Endodermal cell (in vitro differentiated cells): ENCODE results near the gene EEF1G. TPM values are rescaled to one million over a fixed set of nuclear protein-coding genes. Genes with fewer than 3 reads are reported as not detected.

Experiments used
- DNase-seq: peaks from one replicate; pipeline ENCODE4 v3.0.0-alpha.2; 2017
- H3K27ac ChIP-seq: 2 replicates; pipeline ENCODE4 v1.5.1; 2013; ENCODE audit warnings: mild to moderate bottlenecking, low read depth, low read length, moderate library complexity
- H3K27me3 ChIP-seq: 2 replicates; pipeline ENCODE4 v1.6.1; 2013; ENCODE audit warnings: mild to moderate bottlenecking, low read length, moderate library complexity; ENCODE audit not compliant: insufficient read depth, control insufficient read depth, poor library complexity, severe bottlenecking
- H3K36me3 ChIP-seq: 2 replicates; pipeline ENCODE4 v1.7.0; 2013; ENCODE audit warnings: mild to moderate bottlenecking, low read length, moderate library complexity; ENCODE audit not compliant: control insufficient read depth, insufficient read depth
- H3K4me1 ChIP-seq: one replicate; pipeline ENCODE4 v1.7.0; 2013; ENCODE audit warnings: low read length; ENCODE audit not compliant: control insufficient read depth, insufficient read depth
- H3K4me3 ChIP-seq: 2 replicates; pipeline ENCODE4 v1.5.1; 2013; ENCODE audit warnings: mild to moderate bottlenecking, low read length, moderate library complexity
- H3K9ac ChIP-seq: 2 replicates; pipeline ENCODE4 v1.6.1; 2013; ENCODE audit warnings: mild to moderate bottlenecking, low read length, moderate library complexity; ENCODE audit not compliant: poor library complexity, severe bottlenecking; ENCODE audit errors: extremely low read depth
- H3K9me3 ChIP-seq: 2 replicates; pipeline ENCODE4 v1.6.1; 2013; ENCODE audit warnings: mild to moderate bottlenecking, low read length, moderate library complexity; ENCODE audit not compliant: control insufficient read depth
- H3K27ac Mint-ChIP-seq: 2 replicates; pipeline ENCODE4 v1.8.0; 2020; ENCODE audit warnings: mixed read lengths
- H3K27me3 Mint-ChIP-seq: 2 replicates; pipeline ENCODE4 v1.8.0; 2021; ENCODE audit warnings: mild to moderate bottlenecking, mixed read lengths; ENCODE audit not compliant: insufficient read depth
- H3K36me3 Mint-ChIP-seq: 2 replicates; pipeline ENCODE4 v1.8.0; 2020; ENCODE audit warnings: low read depth, mixed read lengths
- H3K4me1 Mint-ChIP-seq: 2 replicates; pipeline ENCODE4 v1.8.0; 2020; ENCODE audit warnings: mixed read lengths
- H3K4me3 Mint-ChIP-seq: 2 replicates; pipeline ENCODE4 v1.8.0; 2020; ENCODE audit warnings: mild to moderate bottlenecking, moderate library complexity, mixed read lengths
- H3K9me3 Mint-ChIP-seq: 2 replicates; pipeline ENCODE4 v1.8.0; 2020; ENCODE audit warnings: mild to moderate bottlenecking, mixed read lengths
- CTCF ChIP-seq: fragments of 200-600 bp; sonication (generic); conservative IDR thresholded peaks from 2 replicates; pipeline ENCODE4 v1.5.0; 2021; ENCODE audit warnings: antibody characterized with exemption, mild to moderate bottlenecking
- WGBS, 2 experiments: methylation state at CpG; one replicate each; pipeline versions ENCODE4 v1.1.5 to v1.1.7; 2013; ENCODE audit warnings: missing lambda C conversion rate in 2 of 2, mixed read lengths in 1 of 2; ENCODE audit not compliant: insufficient coverage in 1 of 2, insufficient read length in 1 of 2; 5-methylcytosine and 5-hydroxymethylcytosine counted together
- long read RNA-seq, 4 experiments: library from polyadenylated mRNA in 2 of 4; library from RNA in 1 of 4; library from capped mRNA in 1 of 4; stranded (forward) in 3 of 4; unstranded in 1 of 4; transcript quantifications; one replicate each; pipeline ENCODE4 v2.0.0, GENCODE V29; 2020 to 2021; ENCODE audit warnings: inconsistent platforms in 1 of 4
- polyA plus RNA-seq, 2 experiments: library from polyadenylated mRNA; stranded (reverse); fragments of 50-300 nt; gene quantifications; one replicate each; pipeline ENCODE4 v1.2.3, GENCODE V29; 2013
- total RNA-seq, 2 donors: library from RNA; stranded (reverse); fragmentation: NEBNext Ultra II Directional in 1 of 2; extraction: Animal tissue kit (Norgen Biotek cat#: 25700) in 1 of 2; gene quantifications; 2 replicates in 1 of 2; 3 replicates in 1 of 2; pipeline ENCODE4 v1.2.1, GENCODE V29; 2021

The EEF1G gene
- 1,000 to 10,000 TPM; 1,705 to 1,818 TPM for total RNA-seq
- polyA plus RNA-seq (2013, experiment 1 of 2): 2,069 TPM
- 1,897 TPM for polyA plus RNA-seq (2013, experiment 2 of 2)
- long read RNA-seq, experiment 1, transcript EEF1G-201 (10 exons, 1,523 nt): minor isoform, 378 of 843 reads
- long read RNA-seq, experiment 1, transcript EEF1G-203 (9 exons, 2,496 nt): major isoform, 379 of 843 reads
- long read RNA-seq, experiment 1, partial matches to known transcripts: 43 of 843 reads
- long read RNA-seq, experiment 1, other reads (novel, unspliced or antisense): 43 of 843 reads
- long read RNA-seq, experiment 2, transcript EEF1G-203 (9 exons, 2,496 nt): minor isoform, 18 of 1,779 reads
- long read RNA-seq, experiment 2, transcript EEF1G-201 (10 exons, 1,523 nt): major isoform, 1,742 of 1,779 reads
- long read RNA-seq, experiment 2, partial matches to known transcripts: 5 of 1,779 reads
- long read RNA-seq, experiment 2, other reads (novel, unspliced or antisense): 14 of 1,779 reads
- long read RNA-seq, experiment 3, transcript EEF1G-201 (10 exons, 1,523 nt): major isoform, 13,460 of 13,778 reads
- long read RNA-seq, experiment 3, transcript EEF1G-203 (9 exons, 2,496 nt): minor isoform, 217 of 13,778 reads
- long read RNA-seq, experiment 3, partial matches to known transcripts: 20 of 13,778 reads
- long read RNA-seq, experiment 3, other reads (novel, unspliced or antisense): 81 of 13,778 reads
- long read RNA-seq, experiment 4, transcript EEF1G-203 (9 exons, 2,496 nt): minor isoform, 24 of 7,598 reads
- long read RNA-seq, experiment 4, transcript EEF1G-201 (10 exons, 1,523 nt): major isoform, 7,448 of 7,598 reads
- long read RNA-seq, experiment 4, partial matches to known transcripts: 71 of 7,598 reads
- long read RNA-seq, experiment 4, other reads (novel, unspliced or antisense): 55 of 7,598 reads

GRCh38 chr11:62573592-62574362, at the start of gene EEF1G:
Gene EEF1G, minus strand, starts transcription at chr11:62573891. Its CDS starts 49 bp downstream, at chr11:62573842.
- peaks cover 69% of the 10 kb centered on the region for H3K36me3 Mint-ChIP-seq
- Histone ChIP-seq H3K9ac (peak within 1 kb of the TSS; percentile 95), H3K9me3 (no peaks in the 10 kb centered on the region), H3K36me3 (peaks cover 58% of the 10 kb centered on the region), H3K27ac (peak within 1 kb of the TSS; percentile 90), H3K27me3 (no peaks in the 10 kb centered on the region), H3K4me1 (peaks cover 8% of the 10 kb centered on the region), H3K4me3 (peak within 1 kb of the TSS; percentile 92)
- no peaks in the 10 kb centered on the region for H3K27me3 Mint-ChIP-seq
- peak; percentile 100 for DNase-seq
- H3K4me1 Mint-ChIP-seq: peaks cover 32% of the 10 kb centered on the region
- WGBS, 2 experiments: 0% methylated on average over 17 to 46 of the region's 46 CpGs
- peak within 1 kb of the TSS; percentile 99 for H3K4me3 Mint-ChIP-seq
- peak within 1 kb of the TSS; percentile 99 for H3K27ac Mint-ChIP-seq
- no peak for TF ChIP-seq CTCF
- H3K9me3 Mint-ChIP-seq: no peaks in the 10 kb centered on the region

- no peaks in the 10 kb centered on the region for H3K27me3 Mint-ChIP-seq
- 90 to 95% methylated on average over 2 to 7 of the region's 7 CpGs for WGBS, 2 experiments
- peak overlapping the region; percentile 65 for H3K4me3 ChIP-seq
- H3K36me3 Mint-ChIP-seq: peaks cover 43% of the 10 kb centered on the region
- no peaks in the 10 kb centered on the region for H3K4me1 ChIP-seq
- peak overlapping the region; percentile 77 for H3K4me3 Mint-ChIP-seq
- no peaks in the 10 kb centered on the region for H3K27me3 ChIP-seq
- no peak for DNase-seq
- peak overlapping the region; percentile 95 for H3K27ac Mint-ChIP-seq
- peaks cover 13% of the 10 kb centered on the region for H3K4me1 Mint-ChIP-seq
- H3K9me3 ChIP-seq: no peaks in the 10 kb centered on the region
- peaks cover 33% of the 10 kb centered on the region for H3K36me3 ChIP-seq
- peak overlapping the region; percentile 74 for H3K27ac ChIP-seq
- no peaks in the 10 kb centered on the region for H3K9me3 Mint-ChIP-seq
- no peak overlapping the region for H3K9ac ChIP-seq
- no peak for TF ChIP-seq CTCF
Measured at GRCh38 chr11:62622476-62623089, 48.9 kb upstream of the EEF1G start.
